ENCODE measurements around the gene BLTP1.
A peak's percentile ranks its signal among the peaks of the same experiment; 100 is the strongest.

Gene BLTP1

GRCh38 chr4:122150931-122151330, 1.2 kb upstream of the BLTP1 start:
- Histone ChIP-seq H3K9ac (no peak overlapping the region), H3K27ac (no peak overlapping the region), H3K27me3 (ENCODE audit: insufficient read depth, low read depth) (no peaks in the 10 kb centered on the region), H3K4me1 (ENCODE audit: low read depth, poor library complexity, severe bottlenecking) (peaks cover 19% of the 10 kb centered on the region), H3K4me3 (IDR thresholded peaks at IDR 0.05; ENCODE audit: insufficient read depth, low read depth, low read length) (no peak overlapping the region), H2AFZ (ENCODE audit: low read depth) (peak overlapping the region; percentile 100; the same call in 1 of the 2 replicates), H3K36me3 (ENCODE audit: insufficient read depth) (no peaks in the 10 kb centered on the region), H3K79me2 (ENCODE audit: insufficient read depth, low read depth) (peaks cover 5% of the 10 kb centered on the region; the same call in 1 of the 2 replicates), H4K20me1 (ENCODE audit: insufficient read depth) (no peaks in the 10 kb centered on the region), H3K4me2 (no peak overlapping the region)
- no peak for TF ChIP-seq CTCF (conservative IDR thresholded peaks at IDR 0.05; ENCODE audit: low read depth, low read length)

GRCh38 chr4:122152711-122153226, 638 bp downstream of the BLTP1 start:
- Histone ChIP-seq H3K4me3 (IDR thresholded peaks at IDR 0.05; ENCODE audit: insufficient read depth, low read depth, low read length) (peak overlapping the region; percentile 27), H3K27me3 (ENCODE audit: insufficient read depth, low read depth) (no peaks in the 10 kb centered on the region), H2AFZ (ENCODE audit: low read depth) (peak overlapping the region; percentile 100), H3K36me3 (ENCODE audit: insufficient read depth) (no peaks in the 10 kb centered on the region), H3K27ac (peak overlapping the region; percentile 41; the same call in 1 of the 2 replicates), H4K20me1 (ENCODE audit: insufficient read depth) (no peaks in the 10 kb centered on the region), H3K4me2 (peak overlapping the region; percentile 92), H3K79me2 (ENCODE audit: insufficient read depth, low read depth) (peaks cover 5% of the 10 kb centered on the region; the same call in 1 of the 2 replicates), H3K4me1 (ENCODE audit: low read depth, poor library complexity, severe bottlenecking) (peaks cover 19% of the 10 kb centered on the region), H3K9ac (peak overlapping the region; percentile 68)
- no peak for TF ChIP-seq CTCF (conservative IDR thresholded peaks at IDR 0.05; ENCODE audit: low read depth, low read length)

GRCh38 chr4:122156819-122157218, 4.7 kb downstream of the BLTP1 start:
- Histone ChIP-seq H4K20me1 (ENCODE audit: insufficient read depth) (no peaks in the 10 kb centered on the region), H2AFZ (ENCODE audit: low read depth) (no peak overlapping the region), H3K27me3 (ENCODE audit: insufficient read depth, low read depth) (no peaks in the 10 kb centered on the region), H3K4me1 (ENCODE audit: low read depth, poor library complexity, severe bottlenecking) (peaks cover 9% of the 10 kb centered on the region), H3K4me3 (IDR thresholded peaks at IDR 0.05; ENCODE audit: insufficient read depth, low read depth, low read length) (no peak overlapping the region), H3K9ac (no peak overlapping the region), H3K27ac (no peak overlapping the region), H3K4me2 (no peak overlapping the region), H3K36me3 (ENCODE audit: insufficient read depth) (no peaks in the 10 kb centered on the region), H3K79me2 (ENCODE audit: insufficient read depth, low read depth) (peaks cover 11% of the 10 kb centered on the region; the same call in 1 of the 2 replicates)
- no peak for TF ChIP-seq CTCF (conservative IDR thresholded peaks at IDR 0.05; ENCODE audit: low read depth, low read length)

GRCh38 chr4:122163301-122163700, 11.2 kb downstream of the BLTP1 start:
- H2AFZ ChIP-seq (ENCODE audit: low read depth), result no peak overlapping the region
- no peaks in the 10 kb centered on the region for H4K20me1 ChIP-seq (ENCODE audit: insufficient read depth)
- H3K27ac ChIP-seq, result no peak overlapping the region
- H3K27me3 ChIP-seq (ENCODE audit: insufficient read depth, low read depth), result no peaks in the 10 kb centered on the region
- no peak overlapping the region for H3K9ac ChIP-seq
- H3K4me2 ChIP-seq, result no peak overlapping the region
- H3K4me1 ChIP-seq (ENCODE audit: low read depth, poor library complexity, severe bottlenecking), result no peaks in the 10 kb centered on the region
- no peak overlapping the region for H3K4me3 ChIP-seq (IDR thresholded peaks at IDR 0.05; ENCODE audit: insufficient read depth, low read depth, low read length)
- no peaks in the 10 kb centered on the region for H3K36me3 ChIP-seq (ENCODE audit: insufficient read depth)
- no peak for TF ChIP-seq CTCF (conservative IDR thresholded peaks at IDR 0.05; ENCODE audit: low read depth, low read length)
- H3K79me2 ChIP-seq (ENCODE audit: insufficient read depth, low read depth), result peaks cover 8% of the 10 kb centered on the region; the same call in 1 of the 2 replicates

Data from KMS-11 (cell line).